ENCODE measurements around the gene TMEM200A.

DNA sequence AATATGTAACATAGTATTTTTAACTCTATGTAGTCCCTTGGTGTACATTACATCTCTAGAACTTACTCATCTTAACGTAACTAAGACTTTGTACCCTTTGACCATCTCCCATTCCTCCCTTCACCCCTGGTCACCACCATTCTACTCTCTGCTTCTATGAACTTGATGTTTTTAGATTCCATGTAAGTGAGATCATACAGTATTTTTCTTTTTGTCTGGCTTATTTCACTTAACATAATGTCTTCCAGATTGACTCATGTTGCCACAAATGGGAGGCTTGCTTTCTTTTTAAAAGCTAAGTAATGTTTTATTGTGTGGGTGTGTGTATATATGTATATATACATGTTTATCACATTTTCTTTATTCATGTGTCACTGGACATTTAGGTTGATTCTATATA, 55.8 kb downstream of the TMEM200A start:
- no peak for TF ChIP-seq POLR2A (IDR thresholded peaks at IDR 0.05)
- TF ChIP-seq, protein P1, sequence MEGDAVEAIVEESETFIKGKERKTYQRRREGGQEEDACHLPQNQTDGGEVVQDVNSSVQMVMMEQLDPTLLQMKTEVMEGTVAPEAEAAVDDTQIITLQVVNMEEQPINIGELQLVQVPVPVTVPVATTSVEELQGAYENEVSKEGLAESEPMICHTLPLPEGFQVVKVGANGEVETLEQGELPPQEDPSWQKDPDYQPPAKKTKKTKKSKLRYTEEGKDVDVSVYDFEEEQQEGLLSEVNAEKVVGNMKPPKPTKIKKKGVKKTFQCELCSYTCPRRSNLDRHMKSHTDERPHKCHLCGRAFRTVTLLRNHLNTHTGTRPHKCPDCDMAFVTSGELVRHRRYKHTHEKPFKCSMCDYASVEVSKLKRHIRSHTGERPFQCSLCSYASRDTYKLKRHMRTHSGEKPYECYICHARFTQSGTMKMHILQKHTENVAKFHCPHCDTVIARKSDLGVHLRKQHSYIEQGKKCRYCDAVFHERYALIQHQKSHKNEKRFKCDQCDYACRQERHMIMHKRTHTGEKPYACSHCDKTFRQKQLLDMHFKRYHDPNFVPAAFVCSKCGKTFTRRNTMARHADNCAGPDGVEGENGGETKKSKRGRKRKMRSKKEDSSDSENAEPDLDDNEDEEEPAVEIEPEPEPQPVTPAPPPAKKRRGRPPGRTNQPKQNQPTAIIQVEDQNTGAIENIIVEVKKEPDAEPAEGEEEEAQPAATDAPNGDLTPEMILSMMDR (IDR thresholded peaks at IDR 0.05) = no peak
